K562 (cell line): ENCODE measurements around the gene TCF4. TPM values are rescaled to one million over a fixed set of nuclear protein-coding genes. Genes with fewer than 3 reads are reported as not detected.

Source experiments
- COPS2 ChIP-seq: fragments of 450-650 bp; conservative IDR thresholded peaks from 2 replicates; pipeline ENCODE4 v1.6.1; 2016; ENCODE audit warnings: mild to moderate bottlenecking, moderate library complexity
- HDAC2 ChIP-seq: fragments of 450-650 bp; IDR thresholded peaks from 2 replicates; pipeline ENCODE4 v1.6.1; 2016; ENCODE audit warnings: mild to moderate bottlenecking
- MNT ChIP-seq, 2 experiments: fragments of 450-650 bp; conservative IDR thresholded peaks; 2 replicates each; pipeline ENCODE4 v1.6.1; 2017; ENCODE audit warnings: mild to moderate bottlenecking in 2 of 2, moderate library complexity in 2 of 2
- PBX2 ChIP-seq, 2 experiments: IDR thresholded peaks in 1 of 2; conservative IDR thresholded peaks in 1 of 2; 2 replicates each; pipeline ENCODE4 v1.6.1; 2016; ENCODE audit warnings: low read depth in 2 of 2, mild to moderate bottlenecking in 1 of 2, missing compliant biosample characterization in 1 of 2, missing genetic modification characterization in 1 of 2, moderate library complexity in 1 of 2
- POLR2AphosphoS5 ChIP-seq: IDR thresholded peaks from 2 replicates; pipeline ENCODE4 v1.6.1; 2011; ENCODE audit warnings: mild to moderate bottlenecking, low read depth, low read length, moderate library complexity; ENCODE audit not compliant: control insufficient read depth, insufficient read depth
- ZBTB12 ChIP-seq: fragments of 250-450 bp; sonication (Bioruptor Pico); IDR thresholded peaks from 2 replicates; pipeline ENCODE4 v1.4.0; 2020
- ZBTB49 ChIP-seq: sonication (generic); formaldehyde crosslinking; IDR thresholded peaks from 2 replicates; pipeline ENCODE4 v1.8.0; 2022; ENCODE audit warnings: missing genetic modification reagents, mild to moderate bottlenecking, borderline replicate concordance
- ZC3H11A ChIP-seq: IDR thresholded peaks from 2 replicates; pipeline ENCODE4 v1.6.1; 2012; ENCODE audit warnings: low read depth, low read length, improper control_type of control experiment
- ZC3H8 ChIP-seq: fragments of 450-650 bp; IDR thresholded peaks from 2 replicates; pipeline ENCODE4 v1.6.1; 2017
- ZFP91 ChIP-seq: sonication (generic); formaldehyde crosslinking; IDR thresholded peaks from 2 replicates; pipeline ENCODE4 v1.8.0; 2022; ENCODE audit warnings: mild to moderate bottlenecking, missing genetic modification reagents
- polyA plus RNA-seq, 8 experiments: library from polyadenylated mRNA; depleted of rRNA in 4 of 8; stranded (reverse) in 5 of 8; unstranded in 3 of 8; fragments of >200 nt; fragmentation: Nextera tagmentation in 2 of 8; fragmentation: Illumina TruSeq in 1 of 8; extraction: Ambion mirVana in 2 of 8; extraction: Trizol in 1 of 8; gene quantifications; 2 replicates each; pipeline versions ENCODE4 v1.2.1 to v1.2.3, GENCODE V29; 2011 to 2014; ENCODE audit warnings: inconsistent platforms in 1 of 8, missing spikeins in 1 of 8
- total RNA-seq, 7 experiments: library from RNA; depleted of rRNA in 6 of 7; stranded (reverse); fragments of >200 nt in 6 of 7; fragmentation: Illumina TruSeq in 2 of 7; extraction: Trizol in 2 of 7; gene quantifications; 2 replicates each; pipeline versions ENCODE4 v1.2.1 to v1.2.3, GENCODE V29; 2011 to 2021; ENCODE audit warnings: low replicate concordance in 1 of 7
- TF ChIP-seq, protein P1 (sequence below): sonication (generic); formaldehyde crosslinking; IDR thresholded peaks from 2 replicates; pipeline ENCODE4 v1.8.1; 2023; ENCODE audit warnings: missing genetic modification reagents, mild to moderate bottlenecking, borderline replicate concordance

Gene TCF4
- total and polyA plus RNA-seq, 9 of the 15 experiments (the other 6 are each of a cell fraction or from before 2014, with no cell fraction given) = 4.8 to 24.7 (median 15.2) TPM

DNA sequence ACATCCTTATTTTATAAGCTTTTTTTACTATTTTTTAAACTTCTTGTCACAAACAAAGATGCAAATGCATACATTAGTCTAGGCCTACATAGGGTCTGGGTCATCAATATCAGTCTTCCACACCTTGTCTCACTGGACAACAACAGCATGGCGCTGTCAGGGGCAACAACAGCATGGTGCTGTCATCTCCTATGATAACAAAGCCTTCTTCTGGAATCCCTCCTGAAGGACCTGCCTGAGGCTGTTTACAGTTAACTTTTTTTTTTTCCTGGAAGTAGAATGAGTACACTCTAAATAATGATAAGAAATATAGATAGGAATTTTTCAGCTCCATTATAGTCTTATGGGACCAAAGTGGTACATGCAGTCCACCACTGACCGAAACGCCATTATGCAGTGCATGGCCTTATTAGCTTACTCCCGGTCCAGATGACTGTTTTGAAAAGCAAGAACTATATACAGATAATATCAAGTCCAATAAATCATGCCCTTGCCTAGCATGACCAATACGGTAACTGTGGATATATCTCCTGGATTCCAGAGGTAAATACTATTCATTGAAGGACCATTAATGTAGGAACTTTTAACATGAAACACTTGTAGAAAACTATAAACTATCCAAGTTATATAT lies 38.4 kb downstream of the TCF4 start (continued):
- TF ChIP-seq ZBTB49 (CRISPR knock-in tag) (no peak), ZC3H11A (no peak), PBX2 (CRISPR knock-in tag; IDR thresholded peaks at IDR 0.05; ENCODE audit: low read depth) (no peak), PBX2 (tag; conservative IDR thresholded peaks at IDR 0.05; ENCODE audit: low read depth) (peak; percentile 64), ZC3H8 (no peak), ZBTB12 (CRISPR knock-in tag) (no peak), COPS2 (no peak), ZFP91 (CRISPR knock-in tag) (no peak), MNT (conservative IDR thresholded peaks at IDR 0.05) (peak; percentile 62 to 81), HDAC2 (no peak), POLR2AphosphoS5 (0 out of 2 replicates have a peak, but pooled peaks have one; percentile 37)
- TF ChIP-seq, protein P1, sequence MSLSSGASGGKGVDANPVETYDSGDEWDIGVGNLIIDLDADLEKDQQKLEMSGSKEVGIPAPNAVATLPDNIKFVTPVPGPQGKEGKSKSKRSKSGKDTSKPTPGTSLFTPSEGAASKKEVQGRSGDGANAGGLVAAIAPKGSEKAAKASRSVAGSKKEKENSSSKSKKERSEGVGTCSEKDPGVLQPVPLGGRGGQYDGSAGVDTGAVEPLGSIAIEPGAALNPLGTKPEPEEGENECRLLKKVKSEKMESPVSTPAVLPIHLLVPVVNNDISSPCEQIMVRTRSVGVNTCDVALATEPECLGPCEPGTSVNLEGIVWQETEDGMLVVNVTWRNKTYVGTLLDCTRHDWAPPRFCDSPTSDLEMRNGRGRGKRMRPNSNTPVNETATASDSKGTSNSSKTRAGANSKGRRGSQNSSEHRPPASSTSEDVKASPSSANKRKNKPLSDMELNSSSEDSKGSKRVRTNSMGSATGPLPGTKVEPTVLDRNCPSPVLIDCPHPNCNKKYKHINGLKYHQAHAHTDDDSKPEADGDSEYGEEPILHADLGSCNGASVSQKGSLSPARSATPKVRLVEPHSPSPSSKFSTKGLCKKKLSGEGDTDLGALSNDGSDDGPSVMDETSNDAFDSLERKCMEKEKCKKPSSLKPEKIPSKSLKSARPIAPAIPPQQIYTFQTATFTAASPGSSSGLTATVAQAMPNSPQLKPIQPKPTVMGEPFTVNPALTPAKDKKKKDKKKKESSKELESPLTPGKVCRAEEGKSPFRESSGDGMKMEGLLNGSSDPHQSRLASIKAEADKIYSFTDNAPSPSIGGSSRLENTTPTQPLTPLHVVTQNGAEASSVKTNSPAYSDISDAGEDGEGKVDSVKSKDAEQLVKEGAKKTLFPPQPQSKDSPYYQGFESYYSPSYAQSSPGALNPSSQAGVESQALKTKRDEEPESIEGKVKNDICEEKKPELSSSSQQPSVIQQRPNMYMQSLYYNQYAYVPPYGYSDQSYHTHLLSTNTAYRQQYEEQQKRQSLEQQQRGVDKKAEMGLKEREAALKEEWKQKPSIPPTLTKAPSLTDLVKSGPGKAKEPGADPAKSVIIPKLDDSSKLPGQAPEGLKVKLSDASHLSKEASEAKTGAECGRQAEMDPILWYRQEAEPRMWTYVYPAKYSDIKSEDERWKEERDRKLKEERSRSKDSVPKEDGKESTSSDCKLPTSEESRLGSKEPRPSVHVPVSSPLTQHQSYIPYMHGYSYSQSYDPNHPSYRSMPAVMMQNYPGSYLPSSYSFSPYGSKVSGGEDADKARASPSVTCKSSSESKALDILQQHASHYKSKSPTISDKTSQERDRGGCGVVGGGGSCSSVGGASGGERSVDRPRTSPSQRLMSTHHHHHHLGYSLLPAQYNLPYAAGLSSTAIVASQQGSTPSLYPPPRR (CRISPR knock-in tag) = no peak
